Panc1 (cell line): ENCODE measurements around the gene BCL2.
"Not testable (repeated sequence)": the region's sequence is repeated elsewhere in the genome, so short reads cannot be mapped to it uniquely, and the experiment has no call there.

Experiments used
- POLR2AphosphoS5 ChIP-seq: IDR thresholded peaks from 2 replicates; pipeline ENCODE4 v1.6.1; 2012; ENCODE audit warnings: mild to moderate bottlenecking, low read depth, low read length, moderate library complexity
- SIN3A ChIP-seq: IDR thresholded peaks from 2 replicates; pipeline ENCODE4 v1.6.1; 2012; ENCODE audit warnings: low read depth, mild to moderate bottlenecking, low read length, moderate library complexity, borderline replicate concordance; ENCODE audit not compliant: insufficient read depth
- TCF7L2 ChIP-seq: IDR thresholded peaks from 2 replicates; pipeline ENCODE4 v1.6.1; 2011; ENCODE audit warnings: mild to moderate bottlenecking, low read depth, low read length, inconsistent platforms
- TF ChIP-seq, protein P1 (sequence below): fragments of 450-650 bp; IDR thresholded peaks from 2 replicates; pipeline ENCODE4 v1.5.1; 2017; ENCODE audit warnings: mild to moderate bottlenecking
- TF ChIP-seq, protein P2 (sequence below), 2 experiments: IDR thresholded peaks; 2 replicates each; pipeline ENCODE4 v1.6.1; 2011 to 2012; ENCODE audit warnings: low read depth in 2 of 2, control low read depth in 1 of 2, low read length in 1 of 2, mild to moderate bottlenecking in 1 of 2, moderate library complexity in 1 of 2; ENCODE audit not compliant: insufficient read depth in 1 of 2

DNA sequence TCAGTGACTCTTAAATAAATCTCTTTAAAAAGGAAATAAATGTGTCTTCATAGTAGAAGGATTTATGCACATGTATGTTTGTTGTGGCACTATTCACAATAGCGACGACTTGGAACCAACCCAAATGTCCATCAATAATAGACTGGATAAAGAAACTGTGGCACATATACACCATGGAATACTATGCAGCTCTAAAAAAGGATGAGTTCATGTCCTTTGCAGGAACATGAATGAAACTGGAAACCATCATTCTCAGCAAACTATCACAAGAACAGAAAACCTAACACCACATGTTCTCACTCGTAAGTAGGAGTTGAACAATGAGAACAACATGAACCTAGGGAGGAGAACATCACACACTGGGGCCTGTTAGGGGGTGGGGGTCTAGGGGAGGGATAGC, 118.1 kb downstream of the BCL2 start:
- TF ChIP-seq, protein P1, sequence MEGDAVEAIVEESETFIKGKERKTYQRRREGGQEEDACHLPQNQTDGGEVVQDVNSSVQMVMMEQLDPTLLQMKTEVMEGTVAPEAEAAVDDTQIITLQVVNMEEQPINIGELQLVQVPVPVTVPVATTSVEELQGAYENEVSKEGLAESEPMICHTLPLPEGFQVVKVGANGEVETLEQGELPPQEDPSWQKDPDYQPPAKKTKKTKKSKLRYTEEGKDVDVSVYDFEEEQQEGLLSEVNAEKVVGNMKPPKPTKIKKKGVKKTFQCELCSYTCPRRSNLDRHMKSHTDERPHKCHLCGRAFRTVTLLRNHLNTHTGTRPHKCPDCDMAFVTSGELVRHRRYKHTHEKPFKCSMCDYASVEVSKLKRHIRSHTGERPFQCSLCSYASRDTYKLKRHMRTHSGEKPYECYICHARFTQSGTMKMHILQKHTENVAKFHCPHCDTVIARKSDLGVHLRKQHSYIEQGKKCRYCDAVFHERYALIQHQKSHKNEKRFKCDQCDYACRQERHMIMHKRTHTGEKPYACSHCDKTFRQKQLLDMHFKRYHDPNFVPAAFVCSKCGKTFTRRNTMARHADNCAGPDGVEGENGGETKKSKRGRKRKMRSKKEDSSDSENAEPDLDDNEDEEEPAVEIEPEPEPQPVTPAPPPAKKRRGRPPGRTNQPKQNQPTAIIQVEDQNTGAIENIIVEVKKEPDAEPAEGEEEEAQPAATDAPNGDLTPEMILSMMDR = not testable (repeated sequence)
- TF ChIP-seq TCF7L2, SIN3A, POLR2AphosphoS5: not testable (repeated sequence)
- TF ChIP-seq, protein P2, sequence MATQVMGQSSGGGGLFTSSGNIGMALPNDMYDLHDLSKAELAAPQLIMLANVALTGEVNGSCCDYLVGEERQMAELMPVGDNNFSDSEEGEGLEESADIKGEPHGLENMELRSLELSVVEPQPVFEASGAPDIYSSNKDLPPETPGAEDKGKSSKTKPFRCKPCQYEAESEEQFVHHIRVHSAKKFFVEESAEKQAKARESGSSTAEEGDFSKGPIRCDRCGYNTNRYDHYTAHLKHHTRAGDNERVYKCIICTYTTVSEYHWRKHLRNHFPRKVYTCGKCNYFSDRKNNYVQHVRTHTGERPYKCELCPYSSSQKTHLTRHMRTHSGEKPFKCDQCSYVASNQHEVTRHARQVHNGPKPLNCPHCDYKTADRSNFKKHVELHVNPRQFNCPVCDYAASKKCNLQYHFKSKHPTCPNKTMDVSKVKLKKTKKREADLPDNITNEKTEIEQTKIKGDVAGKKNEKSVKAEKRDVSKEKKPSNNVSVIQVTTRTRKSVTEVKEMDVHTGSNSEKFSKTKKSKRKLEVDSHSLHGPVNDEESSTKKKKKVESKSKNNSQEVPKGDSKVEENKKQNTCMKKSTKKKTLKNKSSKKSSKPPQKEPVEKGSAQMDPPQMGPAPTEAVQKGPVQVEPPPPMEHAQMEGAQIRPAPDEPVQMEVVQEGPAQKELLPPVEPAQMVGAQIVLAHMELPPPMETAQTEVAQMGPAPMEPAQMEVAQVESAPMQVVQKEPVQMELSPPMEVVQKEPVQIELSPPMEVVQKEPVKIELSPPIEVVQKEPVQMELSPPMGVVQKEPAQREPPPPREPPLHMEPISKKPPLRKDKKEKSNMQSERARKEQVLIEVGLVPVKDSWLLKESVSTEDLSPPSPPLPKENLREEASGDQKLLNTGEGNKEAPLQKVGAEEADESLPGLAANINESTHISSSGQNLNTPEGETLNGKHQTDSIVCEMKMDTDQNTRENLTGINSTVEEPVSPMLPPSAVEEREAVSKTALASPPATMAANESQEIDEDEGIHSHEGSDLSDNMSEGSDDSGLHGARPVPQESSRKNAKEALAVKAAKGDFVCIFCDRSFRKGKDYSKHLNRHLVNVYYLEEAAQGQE (IDR thresholded peaks at IDR 0.05; ENCODE audit: insufficient read depth in 1 of 2, low read depth in 2 of 2, low read length in 1 of 2) = not testable (repeated sequence)
